Dendritic cell treated with granulocyte-macrophage colony-stimulating factor and Interleukin-4, amounts not matched to agents 40 ng/mL and 50 ng/mL, for 4 days (primary cell): ENCODE measurements around the gene ANKK1.

Experiments
- H3K27ac Mint-ChIP-seq: one replicate; pipeline ENCODE4 v1.8.0; 2022; ENCODE audit warnings: mild to moderate bottlenecking, mixed read lengths
- H3K27me3 Mint-ChIP-seq: one replicate; pipeline ENCODE4 v1.8.0; 2022; ENCODE audit warnings: mild to moderate bottlenecking, mixed read lengths
- H3K36me3 Mint-ChIP-seq: one replicate; pipeline ENCODE4 v1.8.0; 2022; ENCODE audit warnings: low read depth, mixed read lengths
- H3K4me1 Mint-ChIP-seq: one replicate; pipeline ENCODE4 v1.8.0; 2022; ENCODE audit warnings: low read depth, mixed read lengths
- H3K4me3 Mint-ChIP-seq: one replicate; pipeline ENCODE4 v1.8.0; 2022; ENCODE audit warnings: mild to moderate bottlenecking, moderate library complexity, mixed read lengths
- H3K9me3 Mint-ChIP-seq: one replicate; pipeline ENCODE4 v1.8.0; 2022; ENCODE audit warnings: mixed read lengths
- intact Hi-C: fragments of 100-400 bp; cut with micrococcal nuclease; formaldehyde crosslinking; loops from one replicate; pipeline ENCODE4 v1.15.0; 2022

Gene ANKK1

GRCh38 chr11:113440816-113441215 is 53.2 kb downstream of the ANKK1 start:
- H3K4me3 Mint-ChIP-seq = no peak overlapping the region
- H3K4me1 Mint-ChIP-seq = no peaks in the 10 kb centered on the region
- H3K9me3 Mint-ChIP-seq = no peaks in the 10 kb centered on the region
- H3K27ac Mint-ChIP-seq = no peak overlapping the region
- H3K36me3 Mint-ChIP-seq = no peaks in the 10 kb centered on the region
- peaks cover 2% of the 10 kb centered on the region for H3K27me3 Mint-ChIP-seq
- intact Hi-C loops = no loop called here

GRCh38 chr11:113444502-113445123 is 57.0 kb downstream of the ANKK1 start:
- peaks cover 2% of the 10 kb centered on the region for H3K27me3 Mint-ChIP-seq
- no peaks in the 10 kb centered on the region for H3K9me3 Mint-ChIP-seq
- H3K4me3 Mint-ChIP-seq = no peak overlapping the region
- H3K27ac Mint-ChIP-seq = no peak overlapping the region
- intact Hi-C loops = no loop called here
- H3K36me3 Mint-ChIP-seq = no peaks in the 10 kb centered on the region
- H3K4me1 Mint-ChIP-seq = no peaks in the 10 kb centered on the region

- Mint-ChIP-seq H3K4me1 (no peaks in the 10 kb centered on the region), H3K4me3 (no peak overlapping the region), H3K27me3 (peaks cover 2% of the 10 kb centered on the region), H3K27ac (no peak overlapping the region), H3K36me3 (no peaks in the 10 kb centered on the region), H3K9me3 (no peaks in the 10 kb centered on the region)
- intact Hi-C loops = no loop called here
Observed at GRCh38 chr11:113446112-113446511, 58.5 kb downstream of the ANKK1 start.

GRCh38 chr11:113446938-113447337 is 59.4 kb downstream of the ANKK1 start:
- no peaks in the 10 kb centered on the region for H3K4me1 Mint-ChIP-seq
- H3K9me3 Mint-ChIP-seq = no peaks in the 10 kb centered on the region
- peaks cover 2% of the 10 kb centered on the region for H3K27me3 Mint-ChIP-seq

GRCh38 chr11:113447621-113448315 is 60.2 kb downstream of the ANKK1 start:
- Mint-ChIP-seq H3K4me3 (no peak overlapping the region), H3K9me3 (no peaks in the 10 kb centered on the region), H3K36me3 (no peaks in the 10 kb centered on the region), H3K27me3 (no peaks in the 10 kb centered on the region), H3K27ac (no peak overlapping the region), H3K4me1 (no peaks in the 10 kb centered on the region)
- intact Hi-C loops = no loop called here

More at GRCh38 chr11:113446938-113447337, 59.4 kb downstream of the ANKK1 start:
- intact Hi-C loops = no loop called here
- Mint-ChIP-seq H3K27ac (no peak overlapping the region), H3K4me3 (no peak overlapping the region), H3K36me3 (no peaks in the 10 kb centered on the region)

GRCh38 chr11:113448316-113448677 is 60.7 kb downstream of the ANKK1 start:
- no peak overlapping the region for H3K27ac Mint-ChIP-seq
- H3K36me3 Mint-ChIP-seq = no peaks in the 10 kb centered on the region
- no peak overlapping the region for H3K4me3 Mint-ChIP-seq
- intact Hi-C loops = no loop called here
- H3K27me3 Mint-ChIP-seq = no peaks in the 10 kb centered on the region
- H3K9me3 Mint-ChIP-seq = no peaks in the 10 kb centered on the region
- H3K4me1 Mint-ChIP-seq = no peaks in the 10 kb centered on the region

GRCh38 chr11:113449743-113450142 is 62.2 kb downstream of the ANKK1 start:
- Mint-ChIP-seq H3K9me3 (no peaks in the 10 kb centered on the region), H3K36me3 (no peaks in the 10 kb centered on the region), H3K27ac (no peak overlapping the region), H3K27me3 (no peaks in the 10 kb centered on the region), H3K4me1 (no peaks in the 10 kb centered on the region), H3K4me3 (no peak overlapping the region)
- intact Hi-C loops = no loop called here
